HCT116 (cell line): ENCODE data around the gene ALCAM. TPM values are rescaled to one million over a fixed set of nuclear protein-coding genes. Genes with fewer than 3 reads are reported as not detected.

Experiments used
- ATAC-seq: fragments of 200-7000 bp; cut with Tn5 transposase; 2 replicates; pipeline ENCODE4 v1.9.1; 2020; ENCODE audit warnings: mild to moderate bottlenecking, moderate library complexity
- BruUV-seq: library from RNA; stranded (reverse); fragments of 400-500 nt; replicated peaks from 2 replicates; lab custom pipeline; 2021; lab: Mats Ljungman, UMichigan
- CTCF ChIA-PET: fragments of 300-600 bp; sonication (Branson Sonifier 250); formaldehyde crosslinking; loops from one replicate; lab custom pipeline; 2021; ENCODE audit warnings: antibody characterized with exemption; lab: Charles Lee
- POLR2A ChIA-PET: fragments of 300-600, 350-600 bp; sonication (Branson Sonifier 250); formaldehyde crosslinking; loops from one replicate; lab custom pipeline; 2021; ENCODE audit warnings: antibody characterized with exemption; lab: Charles Lee
- RAD21 ChIA-PET, 2 experiments: fragments of 300-600 bp; sonication (Branson Sonifier 250); formaldehyde crosslinking; loops; one replicate each; lab custom pipeline; 2023; ENCODE audit warnings: low total read pairs in 2 of 2; ENCODE audit not compliant: uncharacterized antibody in 2 of 2, unreplicated experiment in 2 of 2, low non-redundant PET in 1 of 2; lab: Charles Lee
- DNase-seq: peaks from one replicate; pipeline ENCODE4 v3.0.0-alpha.2; 2010; ENCODE audit warnings: low read depth, low spot score
- H2AFZ ChIP-seq: fragments of 200-600 bp; shearing (Covaris generic), sonication (generic); 2 replicates; pipeline ENCODE4 v1.6.1; 2017; ENCODE audit warnings: low read depth, mixed run types, mixed read lengths, antibody characterized with exemption, low read length; ENCODE audit not compliant: poor library complexity, severe bottlenecking
- H3K27ac ChIP-seq: 2 replicates; pipeline ENCODE4 v1.5.1; 2012; ENCODE audit warnings: low read depth, low read length
- H3K27me3 ChIP-seq: fragments of 200-600 bp; sonication (generic); 2 replicates; pipeline ENCODE4 v1.6.1; 2016; ENCODE audit warnings: mixed run types, low read length, mixed read lengths; ENCODE audit not compliant: insufficient read depth
- H3K36me3 ChIP-seq, 2 experiments: fragments of 200-500 bp in 1 of 2; fragments of 200-600 bp in 1 of 2; sonication (Bioruptor generic) in 1 of 2; sonication (generic) in 1 of 2; 2 replicates each; pipeline versions ENCODE4 v1.5.1 to v1.6.1; 2014 to 2016; ENCODE audit warnings: low read length in 2 of 2, inconsistent platforms in 1 of 2, mixed read lengths in 1 of 2, mixed run types in 1 of 2; ENCODE audit not compliant: insufficient read depth in 2 of 2, control insufficient read depth in 1 of 2
- H3K4me1 ChIP-seq, 2 experiments: fragments of 200-600 bp in 1 of 2; sonication (generic) in 1 of 2; 2 replicates each; pipeline versions ENCODE4 v1.5.1 to v1.6.1; 2012 to 2017; ENCODE audit warnings: low read length in 2 of 2, inconsistent platforms in 1 of 2, mild to moderate bottlenecking in 1 of 2, mixed read lengths in 1 of 2, mixed run types in 1 of 2, moderate library complexity in 1 of 2; ENCODE audit not compliant: insufficient read depth in 2 of 2, control insufficient read depth in 1 of 2
- H3K4me2 ChIP-seq: fragments of 200-600 bp; sonication (generic); 2 replicates; pipeline ENCODE4 v1.6.1; 2017; ENCODE audit warnings: mixed run types, low read length, mixed read lengths
- H3K4me3 ChIP-seq, 2 experiments: fragments of 200-600 bp in 1 of 2; sonication (generic) in 1 of 2; replicated peaks in 1 of 2; 2 replicates each; pipeline ENCODE4 v1.5.1; 2011 to 2016; ENCODE audit warnings: low read length in 2 of 2, control low read depth in 1 of 2, low read depth in 1 of 2, mild to moderate bottlenecking in 1 of 2, mixed read lengths in 1 of 2, mixed run types in 1 of 2
- H3K79me2 ChIP-seq: fragments of 200-600 bp; sonication (generic); 2 replicates; pipeline ENCODE4 v1.6.1; 2017; ENCODE audit warnings: mild to moderate bottlenecking, mixed run types, low read length, moderate library complexity, mixed read lengths; ENCODE audit not compliant: insufficient read depth
- H3K9ac ChIP-seq: fragments of 200-600 bp; sonication (generic); 2 replicates; pipeline ENCODE4 v1.6.1; 2016; ENCODE audit warnings: low read length, mixed read lengths
- H3K9me2 ChIP-seq: fragments of 200-600 bp; sonication (generic), shearing (Covaris generic); 2 replicates; pipeline ENCODE4 v1.6.1; 2017; ENCODE audit warnings: mixed run types, mild to moderate bottlenecking, moderate library complexity; ENCODE audit not compliant: insufficient read depth
- H3K9me3 ChIP-seq, 2 experiments: fragments of 200-500 bp in 1 of 2; fragments of 200-600 bp in 1 of 2; sonication (Bioruptor generic) in 1 of 2; sonication (generic) in 1 of 2; 2 replicates each; pipeline ENCODE4 v1.6.1; 2014 to 2017; ENCODE audit warnings: low read length in 2 of 2, mixed read lengths in 2 of 2, inconsistent platforms in 1 of 2, low read depth in 1 of 2, mild to moderate bottlenecking in 1 of 2, mixed run types in 1 of 2, moderate library complexity in 1 of 2; ENCODE audit not compliant: control insufficient read depth in 1 of 2, insufficient read depth in 1 of 2
- H4K20me1 ChIP-seq: fragments of 200-600 bp; sonication (generic), shearing (Covaris generic); 2 replicates; pipeline ENCODE4 v1.6.1; 2017; ENCODE audit warnings: mixed run types, mild to moderate bottlenecking, moderate library complexity; ENCODE audit not compliant: insufficient read depth
- CEBPB ChIP-seq: IDR thresholded peaks from 2 replicates; pipeline ENCODE4 v1.6.1; 2012; ENCODE audit warnings: low read depth
- CTCF ChIP-seq, 3 experiments: fragments of 200-600 bp in 1 of 3; sonication (generic) in 1 of 3; IDR thresholded peaks in 2 of 3; conservative IDR thresholded peaks in 1 of 3; 2 replicates each; pipeline ENCODE4 v1.5.1; 2012 to 2017; ENCODE audit warnings: low read depth in 2 of 3, low read length in 2 of 3, antibody characterized with exemption in 1 of 3, borderline replicate concordance in 1 of 3, control low read depth in 1 of 3, mild to moderate bottlenecking in 1 of 3, mixed read lengths in 1 of 3, mixed run types in 1 of 3, moderate library complexity in 1 of 3; ENCODE audit not compliant: insufficient read depth in 1 of 3
- EGR1 ChIP-seq: IDR thresholded peaks from 2 replicates; pipeline ENCODE4 v1.6.1; 2012; ENCODE audit warnings: low read depth
- ELF1 ChIP-seq: IDR thresholded peaks from 2 replicates; pipeline ENCODE4 v1.6.1; 2012; ENCODE audit warnings: low read depth, borderline replicate concordance
- EZH2phosphoT487 ChIP-seq: fragments of 200-600 bp; IDR thresholded peaks from 2 replicates; pipeline ENCODE4 v1.6.1; 2018; ENCODE audit warnings: antibody characterized with exemption, borderline replicate concordance
- RAD21 ChIP-seq: IDR thresholded peaks from 2 replicates; pipeline ENCODE4 v1.6.1; 2012; ENCODE audit warnings: low read depth, mild to moderate bottlenecking
- REST ChIP-seq: IDR thresholded peaks from 2 replicates; pipeline ENCODE4 v1.6.1; 2012; ENCODE audit warnings: low read depth
- SP1 ChIP-seq: IDR thresholded peaks from 2 replicates; pipeline ENCODE4 v1.6.1; 2012; ENCODE audit warnings: low read depth
- SRF ChIP-seq: IDR thresholded peaks from 2 replicates; pipeline ENCODE4 v1.6.1; 2012; ENCODE audit warnings: low read depth
- TCF7L2 ChIP-seq: IDR thresholded peaks from 2 replicates; pipeline ENCODE4 v1.7.0; 2011; ENCODE audit warnings: borderline replicate concordance, inconsistent platforms; ENCODE audit not compliant: insufficient read depth, insufficient read length; ENCODE audit errors: extremely low read depth
- YY1 ChIP-seq: IDR thresholded peaks from 2 replicates; pipeline ENCODE4 v1.6.1; 2011; ENCODE audit warnings: low read length, low read depth, moderate library complexity, mild to moderate bottlenecking; ENCODE audit not compliant: insufficient replicate concordance; ENCODE audit errors: extremely low read depth
- ZBTB33 ChIP-seq: IDR thresholded peaks from 2 replicates; pipeline ENCODE4 v1.6.1; 2011; ENCODE audit warnings: mild to moderate bottlenecking, low read length, moderate library complexity; ENCODE audit not compliant: insufficient replicate concordance; ENCODE audit errors: extremely low read depth
- ZFX ChIP-seq: fragments of 450-650 bp; IDR thresholded peaks from 2 replicates; pipeline ENCODE4 v1.6.1; 2017
- intact Hi-C: fragments of 100-400 bp; cut with micrococcal nuclease; formaldehyde crosslinking; loops from 2 replicates; pipeline ENCODE4 v1.10.0; 2022
- total RNA-seq: library from RNA; stranded (reverse); gene quantifications from one replicate; pipeline ENCODE4 v1.2.1, GENCODE V29; 2021; ENCODE audit not compliant: unreplicated experiment

ALCAM gene
- total RNA-seq, 1 experiment from 2014 or later: 56.7 TPM

- Histone ChIP-seq H3K9ac (no peak overlapping the region), H3K4me3 (no peak overlapping the region), H4K20me1 (no peaks in the 10 kb centered on the region), H3K4me1 (peaks cover 3 to 33% of the 10 kb centered on the region in 2 experiments)
- POLR2A ChIA-PET: interaction anchor here (1.1 kb wide), 1 partner anchor 10 kb away, joined by 3 read pairs; no protein-coding TSS in a partner anchor
- RAD21 ChIA-PET: interaction anchor here in 1 of 2 experiments (0.5 kb wide), 1 partner anchor 123 kb away, joined by 3 read pairs; no protein-coding TSS in a partner anchor
- TF ChIP-seq YY1 (no peak), REST (no peak), ZBTB33 (no peak), ZFX (no peak), EGR1 (no peak), ELF1 (no peak), TCF7L2 (no peak), RAD21 (no peak), CEBPB (no peak), SRF (no peak), SP1 (no peak), EZH2phosphoT487 (no peak), CTCF (IDR thresholded peaks at IDR 0.05 in 2 of 3, conservative IDR thresholded peaks at IDR 0.05 in 1 of 3; ENCODE audit: borderline replicate concordance in 1 of 3, insufficient read depth in 1 of 3, low read depth in 2 of 3, low read length in 2 of 3) (no peak)
- TF ChIP-seq, all 23 proteins: peak for 0
- Histone ChIP-seq H3K9me3 (no peaks in the 10 kb centered on the region), H2AFZ (no peak overlapping the region), H3K4me2 (peak overlapping the region; percentile 31; the same call in 1 of the 2 replicates), H3K27ac (no peak overlapping the region), H3K27me3 (no peaks in the 10 kb centered on the region), H3K36me3 (no peaks in the 10 kb centered on the region), H3K9me2 (no peaks in the 10 kb centered on the region), H3K79me2 (no peaks in the 10 kb centered on the region)
- ATAC-seq (no peak), DNase-seq (no peak)
- intact Hi-C loops: no loop called here
- CTCF ChIA-PET: no interaction called here
- no TSS peak for BruUV-seq
Observed at GRCh38 chr3:105359098-105359762, 7.5 kb upstream of the ALCAM start.
